Ishikawa (cell line): Measurements from ENCODE around the gene TEKT2.

Experiments
- CREB1 ChIP-seq: IDR thresholded peaks from 2 replicates; pipeline ENCODE4 v1.6.1; 2012; ENCODE audit warnings: low read depth
- EP300 ChIP-seq: IDR thresholded peaks from 2 replicates; pipeline ENCODE4 v1.6.1; 2012; ENCODE audit warnings: borderline replicate concordance
- FOXM1 ChIP-seq: IDR thresholded peaks from 2 replicates; pipeline ENCODE4 v1.6.1; 2012; ENCODE audit warnings: low read depth, borderline replicate concordance
- TAF1 ChIP-seq: IDR thresholded peaks from 2 replicates; pipeline ENCODE4 v1.6.1; 2012; ENCODE audit warnings: low read depth, mild to moderate bottlenecking
- YY1 ChIP-seq: IDR thresholded peaks from 2 replicates; pipeline ENCODE4 v1.6.1; 2012; ENCODE audit warnings: low read depth
- ZBTB7A ChIP-seq: IDR thresholded peaks from 2 replicates; pipeline ENCODE4 v1.6.1; 2012; ENCODE audit warnings: low read depth
- TF ChIP-seq, protein P1 (sequence below): IDR thresholded peaks from 2 replicates; pipeline ENCODE4 v1.6.1; 2012
- TF ChIP-seq, protein P2 (sequence below): IDR thresholded peaks from 2 replicates; pipeline ENCODE4 v1.6.1; 2012
- TF ChIP-seq, protein P3 (sequence below): IDR thresholded peaks from 2 replicates; pipeline ENCODE4 v1.6.1; 2012; ENCODE audit warnings: low read depth, mild to moderate bottlenecking

DNA sequence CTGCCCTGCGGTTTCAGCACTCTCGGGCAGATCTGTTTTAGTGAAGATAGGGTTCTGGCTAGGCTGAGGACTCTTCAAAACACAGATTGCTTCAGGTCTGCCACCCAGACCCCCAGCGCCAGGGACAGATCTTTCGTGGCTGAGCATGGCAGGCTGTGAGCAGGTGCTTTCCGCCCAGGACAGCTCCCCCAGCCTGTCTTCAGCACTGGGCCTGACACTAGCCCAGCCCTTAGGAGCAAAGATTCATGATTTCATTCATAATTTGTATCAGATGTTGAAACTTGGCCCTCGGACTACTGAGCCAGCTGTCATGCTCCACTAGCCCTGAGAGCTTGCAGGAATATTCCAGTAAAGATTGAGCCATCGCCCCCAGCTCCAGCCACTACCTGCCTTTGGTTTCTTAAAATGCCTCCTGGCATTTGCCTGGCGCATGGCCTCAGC lies 10.7 kb downstream of the TEKT2 start:
- TF ChIP-seq CREB1 (no peak), EP300 (no peak), FOXM1 (no peak), TAF1 (no peak), ZBTB7A (no peak), YY1 (no peak)
- TF ChIP-seq, protein P1, sequence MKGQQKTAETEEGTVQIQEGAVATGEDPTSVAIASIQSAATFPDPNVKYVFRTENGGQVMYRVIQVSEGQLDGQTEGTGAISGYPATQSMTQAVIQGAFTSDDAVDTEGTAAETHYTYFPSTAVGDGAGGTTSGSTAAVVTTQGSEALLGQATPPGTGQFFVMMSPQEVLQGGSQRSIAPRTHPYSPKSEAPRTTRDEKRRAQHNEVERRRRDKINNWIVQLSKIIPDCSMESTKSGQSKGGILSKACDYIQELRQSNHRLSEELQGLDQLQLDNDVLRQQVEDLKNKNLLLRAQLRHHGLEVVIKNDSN = no peak
- TF ChIP-seq, protein P2, sequence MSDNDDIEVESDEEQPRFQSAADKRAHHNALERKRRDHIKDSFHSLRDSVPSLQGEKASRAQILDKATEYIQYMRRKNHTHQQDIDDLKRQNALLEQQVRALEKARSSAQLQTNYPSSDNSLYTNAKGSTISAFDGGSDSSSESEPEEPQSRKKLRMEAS = no peak
- TF ChIP-seq, protein P3, sequence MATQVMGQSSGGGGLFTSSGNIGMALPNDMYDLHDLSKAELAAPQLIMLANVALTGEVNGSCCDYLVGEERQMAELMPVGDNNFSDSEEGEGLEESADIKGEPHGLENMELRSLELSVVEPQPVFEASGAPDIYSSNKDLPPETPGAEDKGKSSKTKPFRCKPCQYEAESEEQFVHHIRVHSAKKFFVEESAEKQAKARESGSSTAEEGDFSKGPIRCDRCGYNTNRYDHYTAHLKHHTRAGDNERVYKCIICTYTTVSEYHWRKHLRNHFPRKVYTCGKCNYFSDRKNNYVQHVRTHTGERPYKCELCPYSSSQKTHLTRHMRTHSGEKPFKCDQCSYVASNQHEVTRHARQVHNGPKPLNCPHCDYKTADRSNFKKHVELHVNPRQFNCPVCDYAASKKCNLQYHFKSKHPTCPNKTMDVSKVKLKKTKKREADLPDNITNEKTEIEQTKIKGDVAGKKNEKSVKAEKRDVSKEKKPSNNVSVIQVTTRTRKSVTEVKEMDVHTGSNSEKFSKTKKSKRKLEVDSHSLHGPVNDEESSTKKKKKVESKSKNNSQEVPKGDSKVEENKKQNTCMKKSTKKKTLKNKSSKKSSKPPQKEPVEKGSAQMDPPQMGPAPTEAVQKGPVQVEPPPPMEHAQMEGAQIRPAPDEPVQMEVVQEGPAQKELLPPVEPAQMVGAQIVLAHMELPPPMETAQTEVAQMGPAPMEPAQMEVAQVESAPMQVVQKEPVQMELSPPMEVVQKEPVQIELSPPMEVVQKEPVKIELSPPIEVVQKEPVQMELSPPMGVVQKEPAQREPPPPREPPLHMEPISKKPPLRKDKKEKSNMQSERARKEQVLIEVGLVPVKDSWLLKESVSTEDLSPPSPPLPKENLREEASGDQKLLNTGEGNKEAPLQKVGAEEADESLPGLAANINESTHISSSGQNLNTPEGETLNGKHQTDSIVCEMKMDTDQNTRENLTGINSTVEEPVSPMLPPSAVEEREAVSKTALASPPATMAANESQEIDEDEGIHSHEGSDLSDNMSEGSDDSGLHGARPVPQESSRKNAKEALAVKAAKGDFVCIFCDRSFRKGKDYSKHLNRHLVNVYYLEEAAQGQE = no peak
